ENCODE data around the gene TBX6.

- TF ChIP-seq POLR2A (IDR thresholded peaks at IDR 0.05; ENCODE audit: low read depth, low read length) (no peak), POLR2AphosphoS5 (IDR thresholded peaks at IDR 0.05; ENCODE audit: low read depth, low read length) (no peak)
These were observed 15.4 kb downstream of the TBX6 start for GRCh38 chr16:30076276-30076791.

Measured in GM12892 (cell line).